Embryonic facial prominence (tissue), 1 donor: ENCODE data around the gene ADGRG3.

Source experiments
- DNase-seq: peaks from one replicate; pipeline ENCODE4 v3.0.0-alpha.2; 2016; ENCODE audit errors: extremely low spot score

ADGRG3 gene

GRCh38 chr16:57736419-57737351 is 68.6 kb downstream of the ADGRG3 start:
- peak; percentile 59 for DNase-seq

- DNase-seq = no peak
Measured at GRCh38 chr16:57738844-57739243, 70.7 kb downstream of the ADGRG3 start.
